Testis (tissue), 3 donors: ENCODE data around the gene SHB. TPM values are rescaled to one million over a fixed set of nuclear protein-coding genes. Genes with fewer than 3 reads are reported as not detected.

Experiments used
- DNase-seq: peaks from one replicate; pipeline ENCODE4 v3.0.0-alpha.2; 2019
- H3K27ac ChIP-seq, 2 donors: fragments of 200-600 bp; sonication (generic); one replicate each; pipeline ENCODE4 v1.5.1; 2019
- H3K27me3 ChIP-seq: fragments of 200-600 bp; sonication (generic); one replicate; pipeline ENCODE4 v1.5.1; 2019
- H3K36me3 ChIP-seq: fragments of 200-600 bp; sonication (generic); one replicate; pipeline ENCODE4 v1.5.1; 2017; ENCODE audit warnings: low read depth; ENCODE audit errors: missing control alignments
- H3K4me1 ChIP-seq: fragments of 200-600 bp; sonication (generic); one replicate; pipeline ENCODE4 v1.5.1; 2019
- H3K4me3 ChIP-seq, 2 donors: fragments of 200-600 bp; sonication (generic); one replicate each; pipeline ENCODE4 v1.5.1; 2017 to 2019
- H3K9me3 ChIP-seq: fragments of 200-600 bp; sonication (generic); one replicate; pipeline ENCODE4 v1.5.1; 2017
- POLR2A ChIP-seq: fragments of 450-650 bp; IDR thresholded peaks from one replicate; pipeline ENCODE4 v1.6.1; 2017; ENCODE audit warnings: antibody characterized with exemption, mild to moderate bottlenecking, moderate library complexity
- WGBS, 2 donors: methylation state at CpG; one replicate each; pipeline ENCODE4 v1.1.5; 2018; 5-methylcytosine and 5-hydroxymethylcytosine counted together
- intact Hi-C: fragments of 100-400 bp; cut with DNase I; formaldehyde crosslinking; loops from one replicate; pipeline ENCODE4 v1.15.1; 2023; ENCODE audit warnings: low total_unique reads
- polyA plus RNA-seq: library from polyadenylated mRNA; stranded (reverse); fragments of 350-450 nt; fragmentation: Illumina TruSeq; extraction: RNeasy Lipid Tissue Mini Kit (QIAGEN cat#74804); gene quantifications from one replicate; pipeline ENCODE4 v1.2.3, GENCODE V29; 2014; ENCODE audit warnings: low read depth, low replicate concordance; ENCODE audit not compliant: insufficient read depth
- total RNA-seq, 2 donors: library from RNA; depleted of rRNA; stranded (reverse); fragments of >200 nt; gene quantifications; one replicate each; pipeline ENCODE4 v1.2.3, GENCODE V29; 2016
- TF ChIP-seq, protein P1 (sequence below), 3 experiments: fragments of 450-650 bp in 2 of 3; fragments of 200-600 bp in 1 of 3; sonication (generic) in 1 of 3; IDR thresholded peaks; one replicate each; pipeline ENCODE4 v1.5.1; 2016 to 2019; ENCODE audit warnings: antibody characterized with exemption in 3 of 3, mild to moderate bottlenecking in 2 of 3, moderate library complexity in 1 of 3

The SHB gene
- total and polyA plus RNA-seq, 3 donors from 2014 or later, result 8.6 to 22.3 (median 21.2) TPM

DNA sequence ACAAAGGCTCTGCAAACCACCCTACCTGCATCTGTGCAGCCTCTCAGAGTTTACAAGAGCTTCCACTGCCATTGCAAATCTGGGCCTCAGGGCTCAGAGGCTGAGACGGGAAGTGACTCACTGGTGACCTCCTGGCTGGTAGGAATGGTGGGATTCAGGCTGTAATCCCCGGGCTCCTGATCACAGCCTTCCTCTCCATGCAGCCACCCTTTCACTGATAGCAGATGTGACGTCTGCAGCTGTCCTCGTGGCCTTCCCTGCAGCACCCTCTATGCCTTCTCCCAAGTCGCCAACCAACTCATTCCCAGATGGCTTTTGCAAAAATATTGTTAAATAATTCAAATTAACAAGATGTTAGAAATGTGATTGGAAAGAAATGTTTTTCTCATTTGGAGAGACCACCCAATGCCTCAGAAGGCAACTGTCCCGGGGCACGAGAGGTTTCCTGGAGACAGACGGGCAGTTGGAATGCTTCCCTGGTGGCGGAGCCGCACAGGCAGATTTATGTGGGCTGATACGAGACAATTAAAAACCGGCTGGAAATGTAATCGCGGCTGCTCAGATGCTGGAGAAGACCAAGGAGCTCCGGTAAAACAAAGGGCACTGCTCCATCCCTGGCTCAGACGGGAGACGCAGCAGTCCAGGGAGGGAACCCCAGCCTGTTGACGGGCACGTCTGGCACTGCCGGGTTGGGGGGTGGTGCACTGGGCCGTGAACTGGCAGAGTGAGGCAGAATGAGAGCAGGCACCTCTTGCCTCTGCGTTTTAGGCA, 130.7 kb downstream of the SHB start:
- Histone ChIP-seq H3K36me3 (no peaks in the 10 kb centered on the region), H3K27me3 (no peaks in the 10 kb centered on the region), H3K4me3 (no peak overlapping the region), H3K9me3 (no peaks in the 10 kb centered on the region), H3K27ac (no peak overlapping the region), H3K4me1 (no peaks in the 10 kb centered on the region)
- no peak for DNase-seq
- intact Hi-C loops, result no loop called here
- no peak for TF ChIP-seq POLR2A
- TF ChIP-seq, protein P1, sequence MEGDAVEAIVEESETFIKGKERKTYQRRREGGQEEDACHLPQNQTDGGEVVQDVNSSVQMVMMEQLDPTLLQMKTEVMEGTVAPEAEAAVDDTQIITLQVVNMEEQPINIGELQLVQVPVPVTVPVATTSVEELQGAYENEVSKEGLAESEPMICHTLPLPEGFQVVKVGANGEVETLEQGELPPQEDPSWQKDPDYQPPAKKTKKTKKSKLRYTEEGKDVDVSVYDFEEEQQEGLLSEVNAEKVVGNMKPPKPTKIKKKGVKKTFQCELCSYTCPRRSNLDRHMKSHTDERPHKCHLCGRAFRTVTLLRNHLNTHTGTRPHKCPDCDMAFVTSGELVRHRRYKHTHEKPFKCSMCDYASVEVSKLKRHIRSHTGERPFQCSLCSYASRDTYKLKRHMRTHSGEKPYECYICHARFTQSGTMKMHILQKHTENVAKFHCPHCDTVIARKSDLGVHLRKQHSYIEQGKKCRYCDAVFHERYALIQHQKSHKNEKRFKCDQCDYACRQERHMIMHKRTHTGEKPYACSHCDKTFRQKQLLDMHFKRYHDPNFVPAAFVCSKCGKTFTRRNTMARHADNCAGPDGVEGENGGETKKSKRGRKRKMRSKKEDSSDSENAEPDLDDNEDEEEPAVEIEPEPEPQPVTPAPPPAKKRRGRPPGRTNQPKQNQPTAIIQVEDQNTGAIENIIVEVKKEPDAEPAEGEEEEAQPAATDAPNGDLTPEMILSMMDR (IDR thresholded peaks at IDR 0.05), result no peak
- 58 to 59% methylated on average over 21 to 22 of the region's 22 CpGs for WGBS, 2 donors

DNA sequence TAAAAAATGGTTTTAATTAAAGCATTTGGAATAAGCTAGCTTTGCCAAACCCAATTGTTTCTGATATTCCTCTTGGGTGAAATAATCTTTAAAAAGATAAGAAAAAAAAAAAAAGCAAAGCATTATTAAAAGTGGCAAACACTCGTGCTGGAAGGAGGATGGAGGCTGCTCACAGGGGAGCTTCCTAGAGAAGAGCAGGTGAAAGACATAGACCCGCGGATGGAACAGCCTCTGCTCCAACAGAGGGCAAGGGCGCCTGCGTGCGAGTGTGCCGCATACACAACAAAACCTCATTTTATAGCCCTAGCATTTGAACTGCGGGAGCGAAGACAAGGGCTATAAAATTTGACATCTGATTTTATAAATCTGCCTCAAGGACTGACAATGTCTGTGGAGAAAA, 131.7 kb downstream of the SHB start:
- intact Hi-C loops, result no loop called here
- H3K27ac ChIP-seq, result no peak overlapping the region
- TF ChIP-seq, protein P1 (IDR thresholded peaks at IDR 0.05), result no peak
- no peak for TF ChIP-seq POLR2A

DNA sequence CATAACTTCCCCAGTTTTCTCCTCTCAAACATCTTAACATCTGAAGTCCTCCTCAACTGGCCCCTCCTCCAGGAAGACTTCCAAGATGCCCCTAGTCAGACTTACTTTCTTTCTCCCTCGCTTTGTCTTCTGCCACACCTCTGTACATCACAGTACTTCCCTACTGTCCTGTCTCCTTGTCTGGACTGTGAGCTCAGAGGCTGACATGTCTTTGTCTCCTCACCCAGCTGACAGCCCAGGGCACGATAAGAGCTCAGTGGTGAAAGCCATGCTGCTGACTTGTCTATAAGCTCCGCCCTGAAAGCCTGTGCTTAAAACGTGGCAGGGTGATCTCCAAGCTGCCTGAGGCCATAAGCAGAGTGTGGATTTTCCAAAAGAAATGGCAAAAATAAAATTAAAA, 132.1 kb downstream of the SHB start:
- no peaks in the 10 kb centered on the region for H3K36me3 ChIP-seq
- TF ChIP-seq POLR2A, result no peak
- TF ChIP-seq, protein P1 (IDR thresholded peaks at IDR 0.05), result no peak
- intact Hi-C loops, result no loop called here
- no peak overlapping the region for H3K4me3 ChIP-seq
- no peaks in the 10 kb centered on the region for H3K9me3 ChIP-seq
- no peaks in the 10 kb centered on the region for H3K27me3 ChIP-seq
- no peak for DNase-seq
- H3K27ac ChIP-seq, result no peak overlapping the region
- WGBS, 2 donors, result 59 to 68% methylated on average over 4 of the region's 4 CpGs
- H3K4me1 ChIP-seq, result no peaks in the 10 kb centered on the region

More for the DNA sequence above, 131.7 kb downstream of the SHB start:
- Histone ChIP-seq H3K27me3 (no peaks in the 10 kb centered on the region), H3K4me3 (no peak overlapping the region), H3K4me1 (no peaks in the 10 kb centered on the region), H3K36me3 (no peaks in the 10 kb centered on the region), H3K9me3 (no peaks in the 10 kb centered on the region)
- 89 to 93% methylated on average over 9 of the region's 9 CpGs for WGBS, 2 donors
- no peak for DNase-seq

DNA sequence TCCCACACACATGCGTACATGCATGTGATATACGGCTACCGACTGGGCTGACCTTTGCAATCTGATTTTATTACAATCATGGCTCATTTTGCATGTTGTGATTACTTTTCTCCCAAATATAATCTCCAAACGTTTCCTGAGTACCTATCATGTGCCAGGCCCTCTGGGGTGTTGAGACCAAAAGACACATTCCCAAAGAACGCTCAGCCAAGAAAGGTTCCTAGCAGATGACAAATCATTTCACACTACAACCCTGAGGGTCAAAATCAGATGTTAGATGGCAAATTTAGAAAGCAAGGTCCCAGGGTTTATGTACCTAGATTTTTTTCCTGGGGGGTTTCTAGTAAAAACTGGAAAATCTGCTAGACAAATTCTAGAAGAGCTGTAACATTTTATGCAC, 132.7 kb downstream of the SHB start:
- Histone ChIP-seq H3K27me3 (no peaks in the 10 kb centered on the region), H3K4me3 (no peak overlapping the region), H3K9me3 (no peaks in the 10 kb centered on the region), H3K27ac (no peak overlapping the region), H3K36me3 (no peaks in the 10 kb centered on the region), H3K4me1 (no peaks in the 10 kb centered on the region)
- DNase-seq, result no peak
- intact Hi-C loops, result no loop called here
- WGBS, 2 donors, result 85 to 88% methylated on average over 5 of the region's 5 CpGs
- no peak for TF ChIP-seq POLR2A
- TF ChIP-seq, protein P1 (IDR thresholded peaks at IDR 0.05), result no peak

DNA sequence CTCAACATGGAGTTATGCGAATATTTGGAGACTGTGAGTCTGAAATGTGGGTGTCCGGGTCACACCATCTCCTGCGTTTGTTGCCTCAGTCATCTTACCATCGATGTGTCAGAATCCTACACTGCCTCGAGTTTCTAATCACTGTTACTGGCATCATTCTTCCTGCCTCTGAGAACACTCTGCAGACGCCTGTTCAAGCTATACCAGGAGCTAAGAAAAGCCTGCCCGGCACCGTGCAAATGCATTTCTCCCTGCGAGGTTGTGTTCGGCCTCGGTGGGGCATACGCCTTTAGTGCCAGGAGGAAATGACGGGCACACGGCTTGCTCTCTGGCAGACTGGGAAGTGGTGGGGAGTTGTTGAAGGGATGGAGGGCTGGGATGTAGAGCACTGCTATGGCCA, 133.9 kb downstream of the SHB start:
- WGBS, 2 donors, result 90 to 94% methylated on average over 14 of the region's 14 CpGs
- Histone ChIP-seq H3K27me3 (no peaks in the 10 kb centered on the region), H3K27ac (no peak overlapping the region), H3K9me3 (no peaks in the 10 kb centered on the region), H3K36me3 (no peaks in the 10 kb centered on the region), H3K4me1 (no peaks in the 10 kb centered on the region), H3K4me3 (no peak overlapping the region)
- intact Hi-C loops, result no loop called here
- no peak for DNase-seq
- TF ChIP-seq, protein P1 (IDR thresholded peaks at IDR 0.05), result no peak
- no peak for TF ChIP-seq POLR2A
